ENCODE measurements around the gene MYL3.

- no peak for TF ChIP-seq POLR2A (IDR thresholded peaks at IDR 0.05)
- TF ChIP-seq, protein P1, sequence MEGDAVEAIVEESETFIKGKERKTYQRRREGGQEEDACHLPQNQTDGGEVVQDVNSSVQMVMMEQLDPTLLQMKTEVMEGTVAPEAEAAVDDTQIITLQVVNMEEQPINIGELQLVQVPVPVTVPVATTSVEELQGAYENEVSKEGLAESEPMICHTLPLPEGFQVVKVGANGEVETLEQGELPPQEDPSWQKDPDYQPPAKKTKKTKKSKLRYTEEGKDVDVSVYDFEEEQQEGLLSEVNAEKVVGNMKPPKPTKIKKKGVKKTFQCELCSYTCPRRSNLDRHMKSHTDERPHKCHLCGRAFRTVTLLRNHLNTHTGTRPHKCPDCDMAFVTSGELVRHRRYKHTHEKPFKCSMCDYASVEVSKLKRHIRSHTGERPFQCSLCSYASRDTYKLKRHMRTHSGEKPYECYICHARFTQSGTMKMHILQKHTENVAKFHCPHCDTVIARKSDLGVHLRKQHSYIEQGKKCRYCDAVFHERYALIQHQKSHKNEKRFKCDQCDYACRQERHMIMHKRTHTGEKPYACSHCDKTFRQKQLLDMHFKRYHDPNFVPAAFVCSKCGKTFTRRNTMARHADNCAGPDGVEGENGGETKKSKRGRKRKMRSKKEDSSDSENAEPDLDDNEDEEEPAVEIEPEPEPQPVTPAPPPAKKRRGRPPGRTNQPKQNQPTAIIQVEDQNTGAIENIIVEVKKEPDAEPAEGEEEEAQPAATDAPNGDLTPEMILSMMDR (IDR thresholded peaks at IDR 0.05) = no peak
Measured at GRCh38 chr3:46890132-46890531, 26.9 kb upstream of the MYL3 start.
